Neural cell (in vitro differentiated cells): ENCODE data around the gene PAK2. TPM values are rescaled to one million over a fixed set of nuclear protein-coding genes. Genes with fewer than 3 reads are reported as not detected.
"Not testable (repeated sequence)": the region's sequence is repeated elsewhere in the genome, so short reads cannot be mapped to it uniquely, and the experiment has no call there.

ENCODE experiments used
- H2AFZ ChIP-seq: fragments of 200-600, 300-800 bp; sonication (generic), shearing (Covaris generic); 2 replicates; pipeline ENCODE4 v1.6.0; 2014; ENCODE audit warnings: low read depth, mild to moderate bottlenecking, antibody characterized with exemption, low read length, moderate library complexity
- H3F3A ChIP-seq: fragments of 200-600 bp; shearing (Covaris generic); 2 replicates; pipeline ENCODE4 v1.6.1; 2016; ENCODE audit warnings: mild to moderate bottlenecking, moderate library complexity, mixed read lengths, antibody characterized with exemption, low read length; ENCODE audit not compliant: insufficient read depth, poor library complexity, severe bottlenecking
- H3K27ac ChIP-seq: fragments of 200-600, 300-800 bp; sonication (generic), shearing (Covaris generic); 2 replicates; pipeline ENCODE4 v1.5.1; 2014; ENCODE audit warnings: mild to moderate bottlenecking, low read length, moderate library complexity
- H3K27me3 ChIP-seq: fragments of 300-800, 200-600 bp; sonication (generic), shearing (Covaris generic); 2 replicates; pipeline ENCODE4 v1.6.0; 2014; ENCODE audit warnings: mild to moderate bottlenecking, low read depth, low read length, moderate library complexity; ENCODE audit not compliant: insufficient read depth
- H3K36me3 ChIP-seq: fragments of 300-800, 200-600 bp; sonication (generic), shearing (Covaris generic); 2 replicates; pipeline ENCODE4 v1.5.1; 2014; ENCODE audit warnings: mild to moderate bottlenecking, antibody characterized with exemption, low read length, moderate library complexity; ENCODE audit not compliant: insufficient read depth
- H3K4me2 ChIP-seq: fragments of 300-800, 200-600 bp; sonication (generic), shearing (Covaris generic); 2 replicates; pipeline ENCODE4 v1.6.0; 2014; ENCODE audit warnings: mild to moderate bottlenecking, low read length
- H3K4me3 ChIP-seq: fragments of 300-800, 200-600 bp; sonication (generic), shearing (Covaris generic); 2 replicates; pipeline ENCODE4 v1.5.1; 2014; ENCODE audit warnings: mild to moderate bottlenecking, low read length, moderate library complexity
- H3K79me2 ChIP-seq: fragments of 200-600 bp; shearing (Covaris generic); replicated peaks from 2 replicates; pipeline ENCODE4 v1.6.0; 2014; ENCODE audit warnings: mild to moderate bottlenecking, low read length, moderate library complexity; ENCODE audit not compliant: insufficient read depth
- H3K9ac ChIP-seq: fragments of 300-800, 200-600 bp; sonication (generic), shearing (Covaris generic); 2 replicates; pipeline ENCODE4 v1.6.1; 2016; ENCODE audit warnings: mild to moderate bottlenecking, low read length, mixed read lengths
- H3K9me2 ChIP-seq: fragments of 200-600 bp; shearing (Covaris generic); 2 replicates; pipeline ENCODE4 v1.6.1; 2016; ENCODE audit warnings: mild to moderate bottlenecking, low read length, mixed read lengths; ENCODE audit not compliant: insufficient read depth
- H3K9me3 ChIP-seq: fragments of 200-600, 300-800 bp; sonication (generic), shearing (Covaris generic); 2 replicates; pipeline ENCODE4 v1.6.1; 2016; ENCODE audit warnings: mild to moderate bottlenecking, mixed run types, low read length, moderate library complexity, mixed read lengths
- H4K20me1 ChIP-seq: fragments of 200-600 bp; shearing (Covaris generic); 2 replicates; pipeline ENCODE4 v1.6.1; 2016; ENCODE audit warnings: mild to moderate bottlenecking, mixed run types; ENCODE audit not compliant: insufficient read depth
- EP300 ChIP-seq: fragments of 450-650 bp; conservative IDR thresholded peaks from 2 replicates; pipeline ENCODE4 v1.6.1; 2014; ENCODE audit warnings: antibody characterized with exemption, mild to moderate bottlenecking, moderate library complexity; ENCODE audit not compliant: poor library complexity, severe bottlenecking
- EZH2 ChIP-seq: fragments of 200-600, 300-800 bp; shearing (Covaris generic), sonication (generic); IDR thresholded peaks from 2 replicates; pipeline ENCODE4 v1.6.1; 2014; ENCODE audit warnings: antibody characterized with exemption, low read length, borderline replicate concordance, mild to moderate bottlenecking; ENCODE audit not compliant: insufficient read depth, poor library complexity, severe bottlenecking
- MXI1 ChIP-seq: fragments of 450-650 bp; conservative IDR thresholded peaks from 2 replicates; pipeline ENCODE4 v1.6.1; 2014; ENCODE audit warnings: antibody characterized with exemption, mild to moderate bottlenecking; ENCODE audit not compliant: poor library complexity, severe bottlenecking
- POLR2AphosphoS5 ChIP-seq: IDR thresholded peaks from 2 replicates; pipeline ENCODE4 v1.6.1; 2012
- TAF1 ChIP-seq: IDR thresholded peaks from 2 replicates; pipeline ENCODE4 v1.6.1; 2012; ENCODE audit warnings: low read depth
- polyA plus RNA-seq: library from polyadenylated mRNA; depleted of rRNA; stranded (reverse); fragments of >200 nt; gene quantifications from 2 replicates; pipeline ENCODE4 v1.2.3, GENCODE V29; 2014
- TF ChIP-seq, protein P1 (sequence below): fragments of 450-650 bp; IDR thresholded peaks from 2 replicates; pipeline ENCODE4 v1.5.1; 2014; ENCODE audit warnings: antibody characterized with exemption, mild to moderate bottlenecking, moderate library complexity; ENCODE audit not compliant: poor library complexity, severe bottlenecking
- TF ChIP-seq, protein P2 (sequence below): IDR thresholded peaks from 2 replicates; pipeline ENCODE4 v1.6.1; 2012; ENCODE audit warnings: borderline replicate concordance

The PAK2 gene
- polyA plus RNA-seq, 1 donor from 2014 or later, result 40.3 TPM

DNA sequence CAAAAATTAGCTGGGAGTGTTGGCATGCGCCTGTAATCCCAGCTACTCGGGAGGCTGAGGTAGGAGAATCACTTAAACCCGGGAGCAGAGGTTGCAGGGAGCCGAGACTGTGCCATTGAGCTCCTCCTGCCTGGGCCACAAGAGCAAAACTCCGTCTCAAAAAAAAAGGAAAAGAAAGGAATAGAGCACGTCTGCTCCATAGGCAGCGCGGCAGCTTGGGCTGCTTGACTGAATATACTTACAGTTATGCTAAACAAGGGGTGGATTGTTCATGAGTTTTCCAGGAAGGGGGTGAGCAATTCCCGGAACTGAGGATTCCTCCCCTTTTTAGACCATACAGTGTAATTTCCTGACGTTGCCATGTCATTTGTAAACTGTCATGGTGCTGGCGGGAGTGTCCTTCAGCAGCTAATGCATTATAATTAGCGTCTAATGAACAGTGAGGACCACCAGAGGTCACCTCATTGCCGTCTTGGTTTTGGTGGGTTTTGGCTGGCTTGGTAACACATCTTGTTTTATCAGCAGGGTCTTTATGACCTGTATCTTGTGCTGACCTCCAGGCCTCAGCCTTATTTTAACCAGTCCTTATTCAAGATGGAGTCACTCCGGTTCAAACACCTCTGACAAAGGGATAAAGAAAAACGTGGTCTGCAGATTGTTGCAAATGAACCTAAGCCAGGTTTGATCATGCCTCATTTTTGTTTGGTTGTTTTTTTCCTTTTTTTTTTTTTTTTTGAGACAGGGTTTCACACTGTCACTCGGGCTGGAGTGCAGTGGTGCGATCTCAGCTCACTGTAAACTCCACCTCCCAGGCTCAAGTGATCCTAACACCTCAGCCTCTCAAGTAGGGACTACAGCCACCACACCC lies 103.1 kb downstream of the PAK2 start (continued):
- no peak for TF ChIP-seq EZH2

DNA sequence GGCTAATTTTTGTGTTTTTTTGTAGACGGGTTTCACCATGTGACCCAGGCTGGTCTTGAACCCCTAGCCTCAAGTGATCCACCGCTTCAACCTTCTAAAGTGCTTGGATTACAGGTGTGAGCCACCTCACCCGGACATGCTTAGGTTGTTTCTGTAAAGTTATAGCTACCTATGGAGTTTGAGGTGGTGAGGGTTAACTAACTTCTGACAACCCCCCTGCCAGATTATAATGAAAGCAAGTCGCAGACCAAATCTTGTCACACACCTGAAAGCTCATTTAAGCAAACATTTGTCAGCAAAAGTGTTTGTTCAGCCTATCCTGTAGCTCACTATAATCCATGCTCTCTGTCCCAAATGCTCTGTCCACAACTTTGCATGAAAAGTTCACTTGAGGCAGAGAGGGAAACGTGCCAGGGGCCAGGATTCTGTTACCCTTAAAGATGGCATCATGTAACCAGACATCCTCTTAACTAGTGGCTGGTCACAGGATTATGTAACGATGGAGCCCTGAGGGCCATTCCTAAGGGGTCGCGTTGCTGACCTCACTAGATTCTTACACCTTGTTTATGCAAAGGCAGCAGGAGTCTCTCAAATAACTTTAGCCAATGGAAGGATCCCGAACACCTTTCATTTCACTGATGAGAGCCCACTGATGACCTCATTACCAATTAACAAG lies 103.9 kb downstream of the PAK2 start:
- H3K79me2 ChIP-seq, result no peaks in the 10 kb centered on the region
- no peak overlapping the region for H3K9ac ChIP-seq
- no peaks in the 10 kb centered on the region for H3K36me3 ChIP-seq
- no peaks in the 10 kb centered on the region for H4K20me1 ChIP-seq
- no peak overlapping the region for H3K4me2 ChIP-seq
- H3K27me3 ChIP-seq, result no peaks in the 10 kb centered on the region
- TF ChIP-seq EZH2 (no peak), POLR2AphosphoS5 (no peak), TAF1 (no peak), MXI1 (no peak), EP300 (no peak)
- TF ChIP-seq, protein P1, sequence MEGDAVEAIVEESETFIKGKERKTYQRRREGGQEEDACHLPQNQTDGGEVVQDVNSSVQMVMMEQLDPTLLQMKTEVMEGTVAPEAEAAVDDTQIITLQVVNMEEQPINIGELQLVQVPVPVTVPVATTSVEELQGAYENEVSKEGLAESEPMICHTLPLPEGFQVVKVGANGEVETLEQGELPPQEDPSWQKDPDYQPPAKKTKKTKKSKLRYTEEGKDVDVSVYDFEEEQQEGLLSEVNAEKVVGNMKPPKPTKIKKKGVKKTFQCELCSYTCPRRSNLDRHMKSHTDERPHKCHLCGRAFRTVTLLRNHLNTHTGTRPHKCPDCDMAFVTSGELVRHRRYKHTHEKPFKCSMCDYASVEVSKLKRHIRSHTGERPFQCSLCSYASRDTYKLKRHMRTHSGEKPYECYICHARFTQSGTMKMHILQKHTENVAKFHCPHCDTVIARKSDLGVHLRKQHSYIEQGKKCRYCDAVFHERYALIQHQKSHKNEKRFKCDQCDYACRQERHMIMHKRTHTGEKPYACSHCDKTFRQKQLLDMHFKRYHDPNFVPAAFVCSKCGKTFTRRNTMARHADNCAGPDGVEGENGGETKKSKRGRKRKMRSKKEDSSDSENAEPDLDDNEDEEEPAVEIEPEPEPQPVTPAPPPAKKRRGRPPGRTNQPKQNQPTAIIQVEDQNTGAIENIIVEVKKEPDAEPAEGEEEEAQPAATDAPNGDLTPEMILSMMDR, result no peak
- TF ChIP-seq, protein P2, sequence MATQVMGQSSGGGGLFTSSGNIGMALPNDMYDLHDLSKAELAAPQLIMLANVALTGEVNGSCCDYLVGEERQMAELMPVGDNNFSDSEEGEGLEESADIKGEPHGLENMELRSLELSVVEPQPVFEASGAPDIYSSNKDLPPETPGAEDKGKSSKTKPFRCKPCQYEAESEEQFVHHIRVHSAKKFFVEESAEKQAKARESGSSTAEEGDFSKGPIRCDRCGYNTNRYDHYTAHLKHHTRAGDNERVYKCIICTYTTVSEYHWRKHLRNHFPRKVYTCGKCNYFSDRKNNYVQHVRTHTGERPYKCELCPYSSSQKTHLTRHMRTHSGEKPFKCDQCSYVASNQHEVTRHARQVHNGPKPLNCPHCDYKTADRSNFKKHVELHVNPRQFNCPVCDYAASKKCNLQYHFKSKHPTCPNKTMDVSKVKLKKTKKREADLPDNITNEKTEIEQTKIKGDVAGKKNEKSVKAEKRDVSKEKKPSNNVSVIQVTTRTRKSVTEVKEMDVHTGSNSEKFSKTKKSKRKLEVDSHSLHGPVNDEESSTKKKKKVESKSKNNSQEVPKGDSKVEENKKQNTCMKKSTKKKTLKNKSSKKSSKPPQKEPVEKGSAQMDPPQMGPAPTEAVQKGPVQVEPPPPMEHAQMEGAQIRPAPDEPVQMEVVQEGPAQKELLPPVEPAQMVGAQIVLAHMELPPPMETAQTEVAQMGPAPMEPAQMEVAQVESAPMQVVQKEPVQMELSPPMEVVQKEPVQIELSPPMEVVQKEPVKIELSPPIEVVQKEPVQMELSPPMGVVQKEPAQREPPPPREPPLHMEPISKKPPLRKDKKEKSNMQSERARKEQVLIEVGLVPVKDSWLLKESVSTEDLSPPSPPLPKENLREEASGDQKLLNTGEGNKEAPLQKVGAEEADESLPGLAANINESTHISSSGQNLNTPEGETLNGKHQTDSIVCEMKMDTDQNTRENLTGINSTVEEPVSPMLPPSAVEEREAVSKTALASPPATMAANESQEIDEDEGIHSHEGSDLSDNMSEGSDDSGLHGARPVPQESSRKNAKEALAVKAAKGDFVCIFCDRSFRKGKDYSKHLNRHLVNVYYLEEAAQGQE, result no peak
- H3F3A ChIP-seq, result no peaks in the 10 kb centered on the region
- H3K9me2 ChIP-seq, result no peaks in the 10 kb centered on the region
- no peak overlapping the region for H2AFZ ChIP-seq
- H3K4me3 ChIP-seq, result no peak overlapping the region
- H3K9me3 ChIP-seq, result no peaks in the 10 kb centered on the region
- no peak overlapping the region for H3K27ac ChIP-seq

DNA sequence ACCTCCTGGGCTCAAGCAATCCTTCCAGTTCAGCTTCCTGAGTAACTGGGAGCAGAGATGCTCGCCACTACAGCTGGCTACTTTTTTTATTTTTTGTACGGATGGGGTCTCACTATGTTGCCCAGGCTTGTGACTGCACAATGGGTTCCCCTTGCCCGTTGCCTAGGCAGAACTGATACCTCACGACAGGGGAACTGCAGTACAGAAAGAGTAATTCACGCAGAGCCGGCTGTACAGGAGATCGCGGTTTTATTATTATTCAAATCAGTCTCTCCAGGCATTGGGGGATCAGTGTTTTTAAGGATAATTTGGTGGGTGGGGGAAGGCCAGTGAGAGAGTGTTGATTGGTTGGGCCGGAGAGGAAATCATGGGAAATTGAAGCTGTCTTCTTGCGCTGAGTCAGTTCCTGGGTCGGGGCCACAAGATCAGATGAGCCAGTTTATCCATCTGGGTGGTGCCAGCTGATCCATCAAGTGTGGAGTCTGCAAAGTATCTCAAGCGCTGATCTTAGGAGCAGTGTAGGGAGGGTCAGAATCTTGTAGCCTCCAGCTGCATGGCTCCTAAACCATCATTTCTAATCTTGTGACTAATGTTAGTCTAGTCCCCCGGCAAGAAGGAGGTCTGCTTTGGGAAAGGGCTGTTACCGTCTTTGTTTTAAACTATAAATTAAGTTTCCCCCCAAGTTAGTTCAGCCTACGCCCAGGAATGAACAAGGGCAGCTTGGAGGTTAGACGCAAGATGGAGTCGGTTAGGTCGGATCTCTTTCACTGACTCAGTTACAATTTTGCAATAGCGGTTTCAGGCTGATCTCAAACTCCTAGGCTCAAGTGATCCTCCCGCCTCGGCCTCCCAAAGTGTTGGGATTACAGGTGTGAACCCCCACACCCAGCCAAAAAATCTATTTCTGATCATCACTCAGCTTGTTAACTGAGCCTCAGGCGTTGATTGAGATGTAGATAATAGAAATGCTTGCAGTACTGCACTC lies 104.9 kb downstream of the PAK2 start:
- H3K27me3 ChIP-seq, H3K27ac ChIP-seq, H3K36me3 ChIP-seq, H3K79me2 ChIP-seq, H4K20me1 ChIP-seq, H2AFZ ChIP-seq, H3F3A ChIP-seq, H3K9ac ChIP-seq, H3K9me3 ChIP-seq, H3K4me2 ChIP-seq, H3K4me3 ChIP-seq, H3K9me2 ChIP-seq: not testable (repeated sequence)

DNA sequence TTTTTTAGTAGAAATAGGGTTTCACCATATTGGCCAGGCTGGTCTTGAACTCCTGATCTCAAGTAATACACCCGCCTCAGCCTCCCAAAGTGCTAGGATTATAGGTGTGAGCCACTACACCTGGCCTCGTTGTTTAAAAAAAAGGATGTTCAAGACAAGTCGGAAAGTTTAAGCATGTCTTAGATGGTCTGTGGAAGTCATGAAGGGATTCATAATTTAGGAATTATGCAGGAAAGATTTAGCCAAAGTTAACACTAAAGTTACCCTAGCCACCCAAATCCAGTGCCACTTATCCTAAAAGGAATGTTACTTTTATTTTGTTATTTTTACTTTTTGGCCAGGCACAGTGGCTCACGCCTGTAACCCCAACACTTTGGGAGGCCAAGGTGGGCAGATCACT lies 108.7 kb downstream of the PAK2 start:
- H3K27me3 ChIP-seq, H3K4me3 ChIP-seq, H3K9me2 ChIP-seq, H3K9me3 ChIP-seq, H3K36me3 ChIP-seq, H3F3A ChIP-seq, H3K4me2 ChIP-seq, H3K27ac ChIP-seq, H4K20me1 ChIP-seq, H2AFZ ChIP-seq, H3K9ac ChIP-seq, H3K79me2 ChIP-seq: not testable (repeated sequence)
